Fibroblast of villous mesenchyme (primary cell): ENCODE results near the gene NMT1. TPM values are rescaled to one million over a fixed set of nuclear protein-coding genes. Genes with fewer than 3 reads are reported as not detected.

Experiments used
- DNase-seq: peaks from one replicate; pipeline ENCODE4 v3.0.0-alpha.2; 2010; ENCODE audit warnings: low read depth
- H3K4me3 ChIP-seq: 2 replicates; pipeline ENCODE4 v1.5.1; 2011; ENCODE audit warnings: low read depth, mild to moderate bottlenecking, low read length
- total RNA-seq: library from RNA; depleted of rRNA; stranded (reverse); fragments of >200 nt; gene quantifications from 2 replicates; pipeline ENCODE4 v1.2.3, GENCODE V29; 2012
- TF ChIP-seq, protein P1 (sequence below): IDR thresholded peaks from 2 replicates; pipeline ENCODE4 v1.5.1; 2012; ENCODE audit warnings: low read depth, mild to moderate bottlenecking, low read length; ENCODE audit not compliant: insufficient read depth

The NMT1 gene
- total RNA-seq, 1 donor: 78.2 TPM

DNA sequence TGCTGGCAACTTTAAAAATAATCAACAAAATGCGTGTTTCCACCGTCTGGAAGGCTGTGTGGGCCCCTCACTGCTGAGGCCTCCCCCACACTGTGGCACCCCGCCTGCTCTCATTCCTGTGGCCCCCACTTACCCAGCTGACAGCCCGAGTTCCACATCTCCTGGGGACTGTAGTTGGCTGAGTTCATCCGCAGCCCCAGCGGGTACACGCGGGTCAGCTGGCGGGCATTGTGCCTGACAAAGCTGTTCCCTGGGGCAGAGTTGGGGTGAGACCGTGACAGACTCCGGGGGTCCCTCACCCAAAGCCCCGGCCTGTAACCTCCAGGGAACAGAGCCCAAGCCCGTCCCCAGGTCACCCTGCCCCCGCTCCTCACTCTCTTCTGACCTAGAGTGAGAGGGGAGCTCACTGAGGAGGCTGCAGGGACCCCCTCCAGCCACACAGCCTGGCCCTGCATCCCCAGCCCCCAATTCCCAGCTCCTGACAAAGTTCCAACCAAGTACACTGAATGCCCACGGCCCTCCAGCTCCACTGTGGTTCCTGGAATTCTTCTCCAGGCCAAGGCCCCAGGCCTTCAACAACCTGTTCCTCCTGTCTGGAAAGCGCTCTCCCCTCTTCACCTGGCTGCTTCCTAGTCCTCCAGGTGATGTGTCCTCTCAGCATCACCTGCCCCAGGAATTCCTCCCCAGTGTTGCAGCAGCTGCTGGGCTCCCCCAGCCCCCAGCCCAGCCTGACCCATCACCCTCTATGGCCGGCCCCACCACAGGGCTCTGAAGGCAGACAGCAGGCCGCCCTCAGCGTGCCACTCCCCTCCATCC, 53.2 kb downstream of the NMT1 start:
- no peak for DNase-seq
- TF ChIP-seq, protein P1, sequence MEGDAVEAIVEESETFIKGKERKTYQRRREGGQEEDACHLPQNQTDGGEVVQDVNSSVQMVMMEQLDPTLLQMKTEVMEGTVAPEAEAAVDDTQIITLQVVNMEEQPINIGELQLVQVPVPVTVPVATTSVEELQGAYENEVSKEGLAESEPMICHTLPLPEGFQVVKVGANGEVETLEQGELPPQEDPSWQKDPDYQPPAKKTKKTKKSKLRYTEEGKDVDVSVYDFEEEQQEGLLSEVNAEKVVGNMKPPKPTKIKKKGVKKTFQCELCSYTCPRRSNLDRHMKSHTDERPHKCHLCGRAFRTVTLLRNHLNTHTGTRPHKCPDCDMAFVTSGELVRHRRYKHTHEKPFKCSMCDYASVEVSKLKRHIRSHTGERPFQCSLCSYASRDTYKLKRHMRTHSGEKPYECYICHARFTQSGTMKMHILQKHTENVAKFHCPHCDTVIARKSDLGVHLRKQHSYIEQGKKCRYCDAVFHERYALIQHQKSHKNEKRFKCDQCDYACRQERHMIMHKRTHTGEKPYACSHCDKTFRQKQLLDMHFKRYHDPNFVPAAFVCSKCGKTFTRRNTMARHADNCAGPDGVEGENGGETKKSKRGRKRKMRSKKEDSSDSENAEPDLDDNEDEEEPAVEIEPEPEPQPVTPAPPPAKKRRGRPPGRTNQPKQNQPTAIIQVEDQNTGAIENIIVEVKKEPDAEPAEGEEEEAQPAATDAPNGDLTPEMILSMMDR: no peak
- H3K4me3 ChIP-seq: no peak overlapping the region

DNA sequence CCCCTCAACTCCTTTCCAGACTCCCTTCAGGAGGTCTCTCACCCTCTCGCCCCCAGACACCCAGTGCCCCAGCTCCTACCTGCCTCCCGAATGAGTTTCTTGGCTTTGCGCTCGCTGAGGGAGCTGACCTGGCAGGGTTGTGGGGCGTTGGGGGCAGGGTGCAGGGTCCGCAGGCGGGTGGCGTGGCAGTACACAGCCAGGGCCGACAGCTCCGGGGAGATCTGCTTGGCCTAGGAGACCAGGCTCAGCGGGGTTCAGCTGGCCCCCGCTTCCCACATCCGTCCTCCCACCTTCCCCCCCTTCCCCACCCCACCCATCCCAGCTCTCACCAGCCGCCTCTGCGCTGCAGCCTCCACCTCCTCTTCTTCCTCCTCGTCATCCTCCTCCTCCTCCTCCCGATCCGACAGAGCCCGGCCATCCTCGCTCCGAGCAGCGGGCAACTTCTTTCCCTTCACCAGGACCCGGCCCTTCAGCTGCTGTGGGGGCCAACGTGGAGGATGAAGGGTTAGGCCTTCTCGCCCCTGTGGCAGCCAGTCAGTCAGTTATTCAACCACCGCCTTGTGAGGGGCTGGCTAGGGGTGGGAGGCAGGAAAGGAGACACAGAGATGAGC, 54.0 kb downstream of the NMT1 start:
- no peak for DNase-seq
- no peak overlapping the region for H3K4me3 ChIP-seq
- TF ChIP-seq, protein P1: no peak

DNA sequence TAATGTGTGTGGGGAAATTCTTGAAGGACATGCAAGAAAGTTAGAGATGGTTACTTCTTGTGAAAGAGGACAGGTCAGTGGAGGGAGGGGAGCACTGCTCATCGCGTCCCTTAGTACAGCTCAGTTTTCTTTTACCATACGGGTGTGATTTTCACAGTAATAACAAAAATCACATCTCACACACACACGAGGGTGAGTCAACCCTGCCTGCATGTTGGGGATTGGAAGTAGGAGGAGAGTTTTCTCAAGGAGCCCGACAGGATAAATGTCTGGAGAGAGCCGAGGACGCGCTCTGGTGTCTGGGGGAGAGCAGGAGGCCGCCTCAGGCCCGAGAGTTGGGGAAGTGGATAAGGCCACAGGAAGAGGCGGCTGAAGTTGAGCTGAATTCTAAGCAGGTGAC, 54.8 kb downstream of the NMT1 start:
- TF ChIP-seq, protein P1: no peak
- no peak for DNase-seq
- H3K4me3 ChIP-seq: no peak overlapping the region

DNA sequence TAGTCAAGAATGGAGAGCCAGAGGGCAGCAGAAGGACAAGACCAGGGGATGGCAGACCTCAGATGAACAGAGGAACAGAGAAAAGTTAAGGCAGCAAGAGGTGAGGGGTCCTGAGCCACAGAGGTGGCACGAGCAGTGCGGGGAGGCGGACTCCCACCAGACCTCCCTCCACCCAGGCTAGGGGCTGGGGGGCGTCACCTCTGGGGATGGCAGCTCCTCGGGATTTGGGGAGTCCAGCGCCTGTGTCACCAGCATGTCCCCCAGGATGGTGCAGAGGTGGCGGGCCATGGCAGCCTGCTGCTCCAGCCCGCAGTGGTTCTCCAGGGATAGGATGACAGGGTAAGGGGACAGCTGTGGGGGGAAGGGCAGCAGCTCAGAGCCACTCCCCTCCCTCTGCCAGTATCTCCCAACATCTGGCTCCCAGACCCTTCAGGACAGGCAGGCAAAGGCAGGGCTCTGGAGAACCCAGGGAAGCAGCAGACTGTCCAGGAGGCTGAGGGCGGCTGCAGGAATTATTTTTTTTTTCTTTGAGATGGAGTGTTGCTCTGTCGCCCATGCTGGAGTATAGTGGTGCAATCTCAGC, 55.4 kb downstream of the NMT1 start:
- no peak for DNase-seq
- TF ChIP-seq, protein P1: no peak
- H3K4me3 ChIP-seq: no peak overlapping the region

DNA sequence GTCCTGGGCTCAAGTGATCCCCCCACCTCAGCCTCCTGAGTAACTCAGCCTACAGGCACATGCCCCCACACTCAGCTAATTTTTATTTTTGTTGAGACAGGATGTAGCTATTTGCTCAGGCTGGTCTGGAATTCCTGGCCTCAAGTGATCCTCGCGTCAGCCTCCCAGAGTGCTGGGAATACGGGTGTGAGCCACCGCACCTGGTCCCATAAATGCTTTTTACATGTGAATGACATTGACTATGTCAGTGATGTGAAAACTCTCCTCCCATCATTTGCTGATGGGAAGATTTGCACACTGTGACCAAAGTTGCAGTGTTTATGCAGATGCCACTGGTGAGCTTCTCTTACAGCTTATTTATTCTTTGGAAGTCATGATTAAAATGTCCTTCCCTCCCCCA, 56.2 kb downstream of the NMT1 start:
- TF ChIP-seq, protein P1: no peak
- H3K4me3 ChIP-seq: no peak overlapping the region
- no peak for DNase-seq

DNA sequence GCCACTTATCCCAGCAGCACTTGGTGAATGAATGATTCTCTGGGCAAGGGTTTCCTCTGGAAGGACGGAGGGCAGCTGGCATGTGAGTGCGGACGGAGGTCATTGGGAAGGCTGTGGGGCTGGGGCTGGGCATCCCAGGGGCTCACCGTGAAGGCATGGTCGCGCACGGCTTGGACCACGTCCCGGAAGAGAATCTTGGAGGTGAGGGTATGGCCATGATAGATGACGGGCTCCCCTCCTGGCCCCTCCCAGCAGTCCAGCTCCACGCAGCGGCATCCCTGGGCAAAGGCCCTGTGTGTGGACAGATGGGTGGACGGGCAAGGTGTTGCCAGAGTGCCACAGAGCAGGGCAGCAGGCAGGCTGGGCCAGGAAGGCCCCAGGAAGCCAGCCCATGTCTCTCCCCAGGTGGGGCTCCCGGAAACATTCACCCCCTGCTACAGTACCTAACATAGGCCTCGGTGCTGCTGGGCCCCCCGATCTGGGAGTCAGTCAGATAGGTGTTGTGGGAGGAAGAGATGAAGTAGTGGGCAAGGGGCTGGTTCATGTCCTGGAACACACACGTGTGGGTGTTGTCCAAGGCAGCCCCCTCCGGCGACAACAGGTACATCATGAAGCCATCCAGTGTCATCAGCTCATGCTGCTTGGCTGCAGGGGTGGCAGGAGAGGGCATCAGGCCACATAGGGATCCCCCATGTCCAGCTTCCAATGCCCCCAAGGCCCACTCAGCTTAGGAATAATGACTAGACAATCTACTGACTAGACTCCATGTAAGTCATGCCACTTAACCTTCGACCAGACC, 56.9 kb downstream of the NMT1 start:
- no peak for DNase-seq

More for the DNA sequence above, 56.9 kb downstream of the NMT1 start:
- no peak overlapping the region for H3K4me3 ChIP-seq
- TF ChIP-seq, protein P1: no peak
